GM18858 (cell line): ENCODE measurements around the gene TNS3.

Experiments used
- ATAC-seq: cut with Tn5 transposase; IDR thresholded peaks from one replicate; pipeline ENCODE4 v1.9.1; 2021; ENCODE audit not compliant: unreplicated experiment

The TNS3 gene

GRCh38 chr7:47298636-47299035, 283.3 kb downstream of the TNS3 start:
- ATAC-seq = no peak

GRCh38 chr7:47297120-47297519, 284.8 kb downstream of the TNS3 start:
- ATAC-seq = no peak

GRCh38 chr7:47295606-47296005, 286.3 kb downstream of the TNS3 start:
- ATAC-seq = no peak

GRCh38 chr7:47294556-47295222, 287.2 kb downstream of the TNS3 start:
- ATAC-seq = no peak

- ATAC-seq = no peak
Observed at GRCh38 chr7:47293884-47294555, 287.9 kb downstream of the TNS3 start.

- ATAC-seq = no peak
Observed at GRCh38 chr7:47292832-47293309, 289.0 kb downstream of the TNS3 start.

GRCh38 chr7:47291461-47292081, 290.3 kb downstream of the TNS3 start:
- peak; percentile 93 for ATAC-seq

GRCh38 chr7:47290867-47291266, 291.0 kb downstream of the TNS3 start:
- no peak for ATAC-seq

- ATAC-seq = no peak
Observed at GRCh38 chr7:47290466-47290865, 291.4 kb downstream of the TNS3 start.

- ATAC-seq = no peak
Observed at GRCh38 chr7:47288060-47288459, 293.9 kb downstream of the TNS3 start.

GRCh38 chr7:47285860-47286491, 295.9 kb downstream of the TNS3 start:
- no peak for ATAC-seq

GRCh38 chr7:47284691-47285635, 296.9 kb downstream of the TNS3 start:
- no peak for ATAC-seq

GRCh38 chr7:47283497-47284131, 298.3 kb downstream of the TNS3 start:
- no peak for ATAC-seq

GRCh38 chr7:47282790-47283496, 299.0 kb downstream of the TNS3 start:
- ATAC-seq = no peak

GRCh38 chr7:47281966-47282643, 299.8 kb downstream of the TNS3 start:
- ATAC-seq = no peak

- ATAC-seq = no peak
Observed at GRCh38 chr7:47281161-47281560, 300.8 kb downstream of the TNS3 start.

- ATAC-seq = no peak
Observed at GRCh38 chr7:47280114-47280513, 301.8 kb downstream of the TNS3 start.

- ATAC-seq = no peak
Observed at GRCh38 chr7:47278043-47278442, 303.9 kb downstream of the TNS3 start.

- ATAC-seq = no peak
Observed at GRCh38 chr7:47277321-47277781, 304.6 kb downstream of the TNS3 start.
